Mammary epithelial cell (primary cell): ENCODE data around the gene PDGFA.

Experiments used
- EZH2 ChIP-seq: IDR thresholded peaks from 2 replicates; pipeline ENCODE4 v1.6.1; 2012; ENCODE audit warnings: low read length, inconsistent platforms, borderline replicate concordance
- TF ChIP-seq, protein P1 (sequence below), 2 donors: IDR thresholded peaks in 1 of 2; conservative IDR thresholded peaks in 1 of 2; 2 replicates each; pipeline ENCODE4 v1.5.1; 2011 to 2012; ENCODE audit warnings: inconsistent platforms in 2 of 2, low read length in 2 of 2, mild to moderate bottlenecking in 2 of 2, control low read depth in 1 of 2, low read depth in 1 of 2; ENCODE audit not compliant: insufficient read depth in 1 of 2; ENCODE audit errors: extremely low read depth in 1 of 2

DNA sequence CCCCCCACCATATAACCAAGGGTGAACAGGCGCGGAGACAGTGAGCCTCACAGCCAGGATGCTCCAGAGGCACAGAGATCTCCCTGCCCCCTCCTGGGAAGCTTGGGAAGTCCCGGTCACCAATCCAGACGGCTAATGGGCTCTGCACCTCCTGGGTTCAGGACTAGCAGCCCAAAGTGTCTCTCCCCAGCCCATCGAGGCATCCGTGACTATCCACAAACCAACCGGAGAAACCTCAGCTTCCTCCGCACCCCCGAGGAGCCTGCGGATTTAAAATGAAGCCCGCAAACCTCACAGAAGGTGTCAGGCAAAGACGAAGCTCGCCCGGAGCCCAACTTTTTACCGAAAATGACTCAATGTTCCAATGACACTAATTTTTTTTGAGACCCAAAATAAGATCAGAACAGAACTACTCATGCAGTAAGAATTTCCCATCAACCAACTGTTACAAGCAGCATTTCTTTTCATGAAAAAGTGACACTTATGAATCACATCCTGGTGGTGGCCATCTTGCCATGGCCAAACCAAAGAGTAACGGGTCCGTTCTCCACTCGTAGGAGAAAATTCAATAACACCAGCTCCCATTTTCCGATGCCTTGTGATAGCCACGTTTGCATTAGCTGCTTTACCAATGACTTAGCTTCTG lies 6.0 kb downstream of the PDGFA start:
- TF ChIP-seq, protein P1, sequence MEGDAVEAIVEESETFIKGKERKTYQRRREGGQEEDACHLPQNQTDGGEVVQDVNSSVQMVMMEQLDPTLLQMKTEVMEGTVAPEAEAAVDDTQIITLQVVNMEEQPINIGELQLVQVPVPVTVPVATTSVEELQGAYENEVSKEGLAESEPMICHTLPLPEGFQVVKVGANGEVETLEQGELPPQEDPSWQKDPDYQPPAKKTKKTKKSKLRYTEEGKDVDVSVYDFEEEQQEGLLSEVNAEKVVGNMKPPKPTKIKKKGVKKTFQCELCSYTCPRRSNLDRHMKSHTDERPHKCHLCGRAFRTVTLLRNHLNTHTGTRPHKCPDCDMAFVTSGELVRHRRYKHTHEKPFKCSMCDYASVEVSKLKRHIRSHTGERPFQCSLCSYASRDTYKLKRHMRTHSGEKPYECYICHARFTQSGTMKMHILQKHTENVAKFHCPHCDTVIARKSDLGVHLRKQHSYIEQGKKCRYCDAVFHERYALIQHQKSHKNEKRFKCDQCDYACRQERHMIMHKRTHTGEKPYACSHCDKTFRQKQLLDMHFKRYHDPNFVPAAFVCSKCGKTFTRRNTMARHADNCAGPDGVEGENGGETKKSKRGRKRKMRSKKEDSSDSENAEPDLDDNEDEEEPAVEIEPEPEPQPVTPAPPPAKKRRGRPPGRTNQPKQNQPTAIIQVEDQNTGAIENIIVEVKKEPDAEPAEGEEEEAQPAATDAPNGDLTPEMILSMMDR (conservative IDR thresholded peaks at IDR 0.05 in 1 of 2, IDR thresholded peaks at IDR 0.05 in 1 of 2; ENCODE audit: extremely low read depth in 1 of 2, insufficient read depth in 1 of 2, low read depth in 1 of 2, low read length in 2 of 2) = peak in 1 of 2 donors; percentile 36
- no peak for TF ChIP-seq EZH2
